Measurements from ENCODE around the gene CCDC178.
"Not testable (repeated sequence)": the region's sequence is repeated elsewhere in the genome, so short reads cannot be mapped to it uniquely, and the experiment has no call there.

The CCDC178 gene

DNA sequence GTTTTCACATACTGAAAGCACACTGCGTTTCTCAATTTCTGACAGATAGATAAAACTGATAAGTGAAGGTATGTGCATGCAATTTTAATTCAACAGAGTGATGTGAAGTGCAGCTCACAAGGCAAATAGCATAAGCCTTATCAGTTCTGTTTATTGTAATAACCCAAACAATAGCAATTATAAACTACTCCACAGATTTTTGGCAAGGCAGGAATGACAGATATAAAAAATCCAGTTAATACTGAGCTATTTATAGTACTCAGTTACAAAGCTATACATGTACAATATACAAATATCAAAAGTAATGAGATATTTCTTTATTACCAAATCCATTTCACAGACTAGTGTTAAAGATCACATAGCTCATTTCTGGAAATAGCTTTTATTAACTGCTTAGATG is 456.8 kb downstream of the CCDC178 start:
- no peak for DNase-seq (ENCODE audit: low read depth in 2 of 2)

- no peak for DNase-seq (ENCODE audit: low read depth in 2 of 2)
Measured at GRCh38 chr18:32980896-32981295, 459.6 kb downstream of the CCDC178 start.

GRCh38 chr18:32975501-32975900 is 465.0 kb downstream of the CCDC178 start:
- DNase-seq (ENCODE audit: low read depth in 2 of 2): no peak

DNA sequence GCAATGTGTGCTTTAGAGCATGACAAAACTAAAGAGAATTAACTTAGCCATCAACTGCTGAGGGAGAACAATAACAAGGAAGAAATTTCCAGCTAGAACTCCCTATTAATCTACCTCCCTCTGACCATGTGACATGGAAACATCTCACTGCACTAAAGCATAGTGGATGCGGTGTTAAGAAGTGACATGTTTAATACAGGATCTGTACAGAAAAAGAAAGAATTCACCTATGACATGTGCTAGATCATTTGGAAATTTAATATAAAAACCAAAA is 465.4 kb downstream of the CCDC178 start:
- DNase-seq (ENCODE audit: low read depth in 2 of 2): no peak

DNA sequence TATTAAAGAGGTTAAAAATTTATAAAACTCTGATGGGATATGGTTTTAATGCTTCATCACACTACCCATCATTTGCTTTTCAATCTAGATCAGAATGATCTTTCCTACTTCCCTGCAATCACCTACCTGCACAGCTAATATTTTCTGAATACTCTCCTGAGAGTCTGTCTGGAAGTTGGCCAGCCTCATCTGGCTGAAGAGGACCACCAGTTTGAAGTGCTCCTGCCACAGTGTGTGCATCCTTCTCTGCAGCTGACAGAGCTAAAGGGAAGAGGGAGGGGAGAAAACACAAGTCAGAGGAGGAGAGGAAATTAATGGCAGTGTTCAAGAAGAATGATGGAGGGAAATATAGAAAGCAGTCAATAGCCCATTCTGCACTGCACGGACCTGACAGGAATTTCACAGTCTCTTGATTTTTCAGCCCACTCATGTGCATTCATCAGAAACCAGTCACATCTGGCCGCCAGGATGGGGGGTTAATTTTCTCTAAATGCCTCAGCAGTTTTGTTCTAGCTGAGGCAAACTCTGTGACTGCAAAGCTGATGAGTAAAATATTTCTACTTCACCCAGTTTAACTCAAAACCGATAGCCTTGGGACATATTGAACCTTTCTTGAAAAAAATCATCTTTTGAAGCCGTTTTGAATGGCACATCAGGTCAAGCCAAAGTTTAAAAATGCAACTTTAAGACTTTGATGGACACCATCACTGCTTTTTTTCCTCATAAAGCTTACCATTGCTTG is 465.9 kb downstream of the CCDC178 start:
- no peak for DNase-seq (ENCODE audit: low read depth in 2 of 2)

DNA sequence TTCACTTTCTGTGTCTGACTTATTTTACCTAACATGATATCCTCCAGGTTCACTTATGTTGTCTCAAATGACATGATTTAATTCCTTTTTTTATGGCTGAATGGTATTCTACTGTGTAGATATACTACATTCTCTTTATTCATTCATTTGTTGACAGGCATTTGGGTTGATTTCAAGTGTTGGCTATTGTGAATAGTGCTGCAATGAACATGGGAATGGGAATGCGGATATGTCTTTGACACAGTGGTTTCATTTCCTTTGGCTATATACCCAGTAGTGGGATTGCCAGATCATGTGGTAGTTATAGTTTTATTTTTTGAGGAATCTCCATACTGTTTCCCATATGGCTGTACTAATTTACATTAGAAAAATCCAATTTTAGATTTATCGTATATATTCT is 472.3 kb downstream of the CCDC178 start:
- DNase-seq (ENCODE audit: low read depth in 2 of 2): no peak

DNA sequence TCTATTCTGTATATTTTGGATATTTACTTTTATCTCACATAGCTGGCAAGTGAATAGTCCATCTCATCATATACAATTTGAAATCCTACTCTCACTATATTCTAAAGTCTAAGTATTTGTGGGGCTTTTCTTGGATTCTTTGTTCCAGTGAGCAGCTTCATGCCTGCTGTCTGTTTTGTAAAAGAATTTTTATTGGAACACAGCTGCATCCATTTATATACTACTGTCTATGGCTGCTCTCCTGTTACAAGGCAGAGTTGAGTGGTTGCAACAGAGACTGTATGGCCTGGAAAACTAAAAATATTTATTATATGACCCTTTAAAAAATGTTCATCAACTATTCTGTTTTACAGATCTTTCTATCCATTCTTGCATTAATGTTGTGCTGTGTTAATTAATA is 474.4 kb downstream of the CCDC178 start:
- DNase-seq (ENCODE audit: low read depth in 2 of 2): no peak

GRCh38 chr18:32961538-32961937 is 479.0 kb downstream of the CCDC178 start:
- DNase-seq (ENCODE audit: low read depth in 2 of 2): no peak

GRCh38 chr18:32958746-32959145 is 481.8 kb downstream of the CCDC178 start:
- DNase-seq (ENCODE audit: low read depth in 2 of 2): no peak

DNA sequence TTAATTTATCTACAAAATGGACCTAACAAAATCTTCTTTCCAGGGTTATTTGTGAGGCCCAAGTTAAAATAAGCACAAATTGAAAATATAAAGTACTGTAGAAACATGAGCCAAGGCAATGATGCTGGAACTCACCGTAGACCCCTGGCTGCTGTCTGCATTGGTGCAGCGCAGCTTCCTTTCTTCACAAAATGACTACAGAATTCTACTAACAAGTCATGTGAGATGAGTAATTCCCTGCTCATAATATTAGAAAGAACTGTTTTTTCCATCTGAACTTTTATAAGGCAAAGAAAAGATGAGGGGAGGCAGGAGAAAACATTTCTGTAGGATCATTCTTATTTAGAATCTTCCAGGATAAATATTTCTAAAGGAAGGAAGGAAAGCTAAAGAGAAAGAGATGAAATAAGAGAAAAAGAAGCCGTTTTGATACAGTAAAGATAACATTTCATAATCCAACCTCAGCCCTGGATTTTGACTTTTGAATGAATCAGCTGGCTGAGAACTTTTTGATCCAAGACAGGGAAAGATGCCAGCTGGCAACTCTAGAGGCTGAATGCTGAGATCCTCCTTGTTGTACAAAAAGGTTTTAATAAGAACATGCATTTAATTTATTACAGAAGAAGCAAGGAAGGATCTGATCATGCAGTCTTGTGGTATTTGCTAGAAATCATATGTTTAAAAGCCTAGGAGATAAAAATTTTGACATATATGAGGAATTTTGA is 483.8 kb downstream of the CCDC178 start:
- no peak for DNase-seq (ENCODE audit: low read depth in 2 of 2)

- not testable (repeated sequence) for DNase-seq (ENCODE audit: low read depth in 2 of 2)
Measured at GRCh38 chr18:32952318-32952717, 488.2 kb downstream of the CCDC178 start.

GRCh38 chr18:32937597-32937996 is 502.9 kb downstream of the CCDC178 start:
- no peak for DNase-seq (ENCODE audit: low read depth in 2 of 2)

GRCh38 chr18:32937066-32937465 is 503.5 kb downstream of the CCDC178 start:
- DNase-seq (ENCODE audit: low read depth in 2 of 2): no peak

- DNase-seq (ENCODE audit: low read depth in 2 of 2): no peak
Measured at GRCh38 chr18:32934201-32934600, 506.3 kb downstream of the CCDC178 start.

GRCh38 chr18:32930695-32931301 is 509.7 kb downstream of the CCDC178 start:
- no peak for DNase-seq (ENCODE audit: low read depth in 2 of 2)

DNA sequence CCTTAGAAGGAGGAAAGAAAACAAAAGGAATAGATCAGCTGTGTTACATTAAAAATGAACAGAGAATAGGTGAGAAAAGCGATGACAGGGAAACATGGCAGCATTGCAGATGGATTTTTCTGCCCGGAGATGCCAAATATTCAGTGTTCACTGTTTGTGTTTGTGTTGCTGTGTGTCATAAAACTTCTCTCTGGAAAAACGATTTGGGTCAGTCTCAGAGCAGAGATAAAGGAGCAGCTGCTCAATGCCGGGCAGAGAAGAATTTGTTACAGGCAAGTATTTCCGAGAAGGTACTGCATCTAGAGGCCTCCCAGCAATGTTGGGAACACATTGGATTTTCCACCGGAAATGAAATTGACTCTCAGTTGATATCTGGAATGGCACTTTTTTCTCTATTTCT is 511.3 kb downstream of the CCDC178 start:
- DNase-seq (ENCODE audit: low read depth in 2 of 2): no peak

DNA sequence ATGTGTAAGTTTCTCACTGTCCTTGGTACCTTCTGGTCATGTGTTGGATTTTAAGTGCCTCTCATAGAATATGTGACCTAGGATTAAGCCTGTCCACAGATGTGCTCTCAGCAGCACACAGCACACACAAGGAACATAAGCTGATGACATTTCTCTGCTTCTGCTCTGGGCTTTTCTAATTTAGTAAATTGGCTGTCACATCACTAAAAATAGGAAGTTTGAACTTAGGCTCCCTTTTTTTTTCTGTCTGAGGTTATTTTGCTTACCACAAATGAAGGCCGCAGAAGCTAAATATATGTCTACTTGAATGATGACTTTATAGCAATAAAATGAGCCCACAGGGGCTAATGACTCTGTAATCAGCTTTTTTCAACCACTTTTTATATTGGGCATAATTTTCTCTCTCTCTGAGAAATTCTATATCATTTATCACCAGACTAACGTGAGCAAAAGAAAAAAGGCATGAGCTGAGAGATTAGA is 517.5 kb downstream of the CCDC178 start:
- DNase-seq (ENCODE audit: low read depth in 2 of 2): no peak

DNA sequence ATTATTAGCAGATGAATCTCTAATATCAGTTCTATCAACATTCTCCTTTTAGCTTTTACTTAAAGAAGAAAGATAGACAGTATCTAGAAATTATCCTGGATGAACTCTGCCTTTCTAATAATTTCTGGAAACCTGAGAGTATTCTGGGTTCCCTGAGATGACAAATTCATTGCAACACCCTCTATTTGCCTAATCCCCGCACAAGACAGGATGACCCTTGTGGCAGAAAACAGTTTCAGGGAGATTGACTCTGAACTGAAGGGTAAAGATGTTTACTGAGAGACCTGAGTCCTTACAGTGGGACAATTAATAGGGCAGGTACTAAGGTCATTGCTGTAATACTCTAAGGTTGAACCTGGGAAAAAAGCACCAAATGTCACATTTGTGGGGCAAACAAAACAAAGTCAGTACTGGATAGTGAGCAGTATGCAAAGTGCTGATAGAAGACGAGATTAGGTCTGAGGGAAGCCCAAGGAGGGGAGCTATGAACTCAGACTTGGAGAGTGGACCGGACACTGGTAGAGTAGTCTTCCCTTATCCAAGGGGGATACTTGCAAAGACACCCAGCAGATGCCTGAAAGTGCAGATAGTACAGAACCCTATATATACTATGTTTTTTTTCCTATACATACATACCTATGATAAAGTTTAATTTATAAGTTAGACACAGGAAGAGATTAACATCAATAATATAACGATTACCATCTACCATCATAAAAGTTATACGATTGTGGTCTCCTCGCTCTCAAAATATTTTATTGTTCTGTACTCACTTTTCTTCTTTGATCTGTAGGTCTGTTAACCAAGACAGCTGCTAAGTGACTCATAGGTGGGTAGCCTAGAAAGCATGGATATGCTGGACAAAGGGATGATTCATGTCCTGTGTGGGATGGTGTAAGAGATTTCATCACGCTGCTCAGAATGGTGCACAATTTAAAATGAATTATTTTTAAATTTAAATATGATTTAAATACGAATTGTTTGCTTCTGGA is 519.4 kb downstream of the CCDC178 start:
- DNase-seq (ENCODE audit: low read depth in 2 of 2): no peak

- DNase-seq (ENCODE audit: low read depth in 2 of 2): no peak
Measured at GRCh38 chr18:32919799-32920198, 520.7 kb downstream of the CCDC178 start.

- DNase-seq (ENCODE audit: low read depth in 2 of 2): no peak
Measured at GRCh38 chr18:32918692-32919250, 521.8 kb downstream of the CCDC178 start.

- DNase-seq (ENCODE audit: low read depth in 2 of 2): no peak
Measured at GRCh38 chr18:32915516-32915915, 525.0 kb downstream of the CCDC178 start.

Measured in stimulated activated CD8-positive, alpha-beta memory T cell treated with anti-CD3 and anti-CD28 coated beads, Interleukin-7, amount 100 ng/mL, for 1 hour (primary cell).